Measurements from ENCODE around the gene ARR3. TPM values are rescaled to one million over a fixed set of nuclear protein-coding genes. Genes with fewer than 3 reads are reported as not detected.
A peak's percentile ranks its signal among the peaks of the same experiment; 100 is the strongest.

ARR3 gene
- total and polyA plus RNA-seq, 2 donors (not counting 3 experiments of a cell fraction or from before 2014, with no cell fraction given) = not detected

- H3K9me3 ChIP-seq (replicated peaks; ENCODE audit: control insufficient read depth, insufficient read depth, low read length) = no peaks in the 10 kb centered on the region
- H3K4me3 ChIP-seq (replicated peaks in 1 of 3; ENCODE audit: insufficient read depth in 1 of 3, low read depth in 1 of 3, low read length in 3 of 3) = peak within 1 kb of the TSS; percentile 70 to 86 (median 84)
- no peaks in the 10 kb centered on the region for H4K20me1 ChIP-seq (replicated peaks; ENCODE audit: control insufficient read depth, extremely low read depth, insufficient read depth, low read length)
- peak within 1 kb of the TSS; percentile 96 for H3K4me2 ChIP-seq (ENCODE audit: insufficient read depth, low read length)
- CTCF ChIA-PET = interaction anchor here (0.9 to 1.1 kb wide), 4 partner anchors 8 to 157 kb away, joined by 3 to 6 read pairs (median 5); partner anchors contain the start of gene IGBP1
- H3K79me2 ChIP-seq (ENCODE audit: control insufficient read depth, insufficient read depth, low read length) = peaks cover 46% of the 10 kb centered on the region
- FAIRE-seq (peak; percentile 89), DNase-seq (ENCODE audit: low read depth, low spot score) (peak; percentile 83)
- TF ChIP-seq GATA2 (IDR thresholded peaks at IDR 0.05; ENCODE audit: insufficient read depth, insufficient read length, low read depth, low read length) = no peak
- TF ChIP-seq POLR2A (IDR thresholded peaks at IDR 0.05; ENCODE audit: low read depth, low read length) = peak; percentile 71
- TF ChIP-seq CTCF (IDR thresholded peaks at IDR 0.05; ENCODE audit: extremely low read depth in 1 of 2, insufficient read depth in 1 of 2, low read depth in 1 of 2, low read length in 2 of 2) = no peak
- TF ChIP-seq POLR2AphosphoS5 (IDR thresholded peaks at IDR 0.05; ENCODE audit: insufficient read depth, low read depth, low read length) = peak; percentile 68
- H3K9ac ChIP-seq (replicated peaks; ENCODE audit: extremely low read depth, insufficient read depth, low read length) = peak within 1 kb of the TSS; percentile 67
- intact Hi-C loops (cut with micrococcal nuclease) (loop anchor here (1.0 to 10.0 kb wide), 2 partner anchors 105 to 157 kb away; partner anchors contain the start of gene IGBP1), dilution Hi-C loops (cut with MboI; ENCODE audit: extremely low pct_ligation_motif_present, low sequenced_read_pairs) (no loop called here)
- H3K27me3 ChIP-seq (ENCODE audit: control insufficient read depth in 2 of 2, insufficient read depth in 2 of 2, low read length in 2 of 2) = no peaks in the 10 kb centered on the region
- no peaks in the 10 kb centered on the region for H3K36me3 ChIP-seq (ENCODE audit: control insufficient read depth in 2 of 2, extremely low read depth in 1 of 2, insufficient read depth in 2 of 2, low read length in 2 of 2)
- peaks cover 18% of the 10 kb centered on the region for H3K4me1 ChIP-seq (ENCODE audit: control insufficient read depth, extremely low read depth, insufficient read depth, low read length)
- peak within 1 kb of the TSS; percentile 91 for H2AFZ ChIP-seq (ENCODE audit: low read depth, low read length)
- peak within 1 kb of the TSS; percentile 66 for H3K27ac ChIP-seq (ENCODE audit: insufficient read depth, low read depth, low read length)
- BruUV-seq (replicated peaks) = TSS peak; percentile 62
- POLR2A ChIA-PET = no interaction called here
- no peaks in the 10 kb centered on the region for H3K9me1 ChIP-seq (replicated peaks; ENCODE audit: control insufficient read depth, extremely low read depth, insufficient read depth, low read length)
Observed at GRCh38 chrX:70289793-70290770, 21.9 kb downstream of the ARR3 start, which contains the start of the genes KIF4A and PDZD11. TSS of gene KIF4A (plus strand) at chrX:70290104. CDS start at chrX:70290459, 355 bp downstream. TSS of gene PDZD11 (minus strand) at chrX:70289927. CDS start at chrX:70289341, 586 bp downstream.
